PC-3 (cell line): ENCODE data around the gene SH3BP4. TPM values are rescaled to one million over a fixed set of nuclear protein-coding genes. Genes with fewer than 3 reads are reported as not detected.

Experiments used
- ATAC-seq: fragments of 200-7000 bp; cut with Tn5 transposase; 2 replicates; pipeline ENCODE4 v1.9.1; 2020; ENCODE audit warnings: mild to moderate bottlenecking, moderate library complexity
- BruUV-seq: library from RNA; stranded (reverse); fragments of 400-500 nt; replicated peaks from 2 replicates; lab custom pipeline; 2021; lab: Mats Ljungman, UMichigan
- CTCF ChIA-PET: fragments of 300-600 bp; sonication (Branson Sonifier 250); formaldehyde crosslinking; loops from one replicate; lab custom pipeline; 2022; ENCODE audit warnings: antibody characterized with exemption; lab: Charles Lee
- POLR2A ChIA-PET: fragments of 300-600 bp; sonication (Branson Sonifier 250); formaldehyde crosslinking; loops from one replicate; lab custom pipeline; 2022; ENCODE audit warnings: antibody characterized with exemption; ENCODE audit not compliant: unreplicated experiment; lab: Charles Lee
- DNase-seq: peaks from one replicate; pipeline ENCODE4 v3.0.0-alpha.2; 2015
- H2AFZ ChIP-seq: fragments of 300-600 bp; sonication (generic); 2 replicates; pipeline ENCODE4 v1.6.0; 2016; ENCODE audit warnings: antibody characterized with exemption, low read length
- H3F3A ChIP-seq: fragments of 300-600 bp; sonication (generic); one replicate; pipeline ENCODE4 v1.6.0; 2017; ENCODE audit warnings: antibody characterized with exemption, low read length, control low read depth, mild to moderate bottlenecking; ENCODE audit not compliant: unreplicated experiment
- H3K27ac ChIP-seq: fragments of 300-600 bp; sonication (generic); 2 replicates; pipeline ENCODE4 v1.5.1; 2016; ENCODE audit warnings: mild to moderate bottlenecking, low read length
- H3K27me3 ChIP-seq: fragments of 300-600 bp; sonication (generic); 2 replicates; pipeline ENCODE4 v1.6.1; 2016; ENCODE audit warnings: low read length, mixed read lengths
- H3K36me3 ChIP-seq: fragments of 300-600 bp; sonication (generic); 2 replicates; pipeline ENCODE4 v1.6.1; 2016; ENCODE audit warnings: low read depth, mixed run types, low read length, mixed read lengths
- H3K4me1 ChIP-seq: fragments of 300-600 bp; sonication (generic); 2 replicates; pipeline ENCODE4 v1.5.1; 2016; ENCODE audit warnings: low read length; ENCODE audit not compliant: insufficient read depth
- H3K4me2 ChIP-seq: fragments of 300-600 bp; sonication (generic); 2 replicates; pipeline ENCODE4 v1.6.0; 2016; ENCODE audit warnings: low read length
- H3K4me3 ChIP-seq: fragments of 300-600 bp; sonication (generic); 2 replicates; pipeline ENCODE4 v1.5.1; 2016; ENCODE audit warnings: mild to moderate bottlenecking, low read length, mixed read lengths
- H3K79me2 ChIP-seq: fragments of 300-600 bp; sonication (generic); 2 replicates; pipeline ENCODE4 v1.6.1; 2017; ENCODE audit warnings: low read length, mixed read lengths
- H3K9ac ChIP-seq: fragments of 300-600 bp; sonication (generic); 2 replicates; pipeline ENCODE4 v1.6.0; 2016; ENCODE audit warnings: mild to moderate bottlenecking, low read length
- H3K9me2 ChIP-seq: fragments of 300-600 bp; sonication (generic); replicated peaks from 2 replicates; pipeline ENCODE4 v1.6.1; 2016; ENCODE audit warnings: mixed run types, low read length, mixed read lengths
- H3K9me3 ChIP-seq: fragments of 300-600 bp; sonication (generic); 2 replicates; pipeline ENCODE4 v1.6.1; 2016; ENCODE audit warnings: low read length, mixed read lengths
- H4K20me1 ChIP-seq: fragments of 300-600 bp; sonication (generic); 2 replicates; pipeline ENCODE4 v1.6.1; 2016; ENCODE audit warnings: low read length, mixed read lengths
- CTCF ChIP-seq: fragments of 300-600 bp; sonication (generic); conservative IDR thresholded peaks from 2 replicates; pipeline ENCODE4 v1.5.1; 2017; ENCODE audit warnings: antibody characterized with exemption, low read depth, mild to moderate bottlenecking, low read length
- EZH2 ChIP-seq: fragments of 300-600 bp; sonication (generic); IDR thresholded peaks from one replicate; pipeline ENCODE4 v1.6.1; 2017; ENCODE audit warnings: antibody characterized with exemption, mild to moderate bottlenecking, low read length; ENCODE audit not compliant: unreplicated experiment
- EZH2phosphoT487 ChIP-seq: fragments of 300-600 bp; sonication (generic); IDR thresholded peaks from 2 replicates; pipeline ENCODE4 v1.6.1; 2018; ENCODE audit warnings: mild to moderate bottlenecking, antibody characterized with exemption, low read length, borderline replicate concordance
- intact Hi-C: fragments of 100-400 bp; cut with micrococcal nuclease; formaldehyde crosslinking; loops from 2 replicates; pipeline ENCODE4 v1.9.0; 2023
- total RNA-seq: library from RNA; depleted of rRNA; stranded (reverse); fragments of >200 nt; gene quantifications from 2 replicates; pipeline ENCODE4 v1.2.3, GENCODE V29; 2014

Gene SH3BP4
- total RNA-seq, 1 experiment from 2014 or later, result 35.2 TPM

- no peak overlapping the region for H3K9ac ChIP-seq
- TF ChIP-seq EZH2, result no peak
- TF ChIP-seq EZH2phosphoT487, result no peak
- TF ChIP-seq CTCF, result no peak
- no peak overlapping the region for H3K4me2 ChIP-seq
- DNase-seq (no peak), ATAC-seq (no peak)
- H3F3A ChIP-seq, result no peaks in the 10 kb centered on the region
- ChIA-PET POLR2A (no interaction called here), CTCF (no interaction called here)
- BruUV-seq, result no TSS peak
- H3K9me2 ChIP-seq, result no peaks in the 10 kb centered on the region
- H3K4me1 ChIP-seq, result peaks cover 29% of the 10 kb centered on the region
- H3K4me3 ChIP-seq, result no peak overlapping the region
- intact Hi-C loops, result no loop called here
- no peaks in the 10 kb centered on the region for H3K36me3 ChIP-seq
- H3K9me3 ChIP-seq, result no peaks in the 10 kb centered on the region
- no peak overlapping the region for H3K27ac ChIP-seq
- H2AFZ ChIP-seq, result no peak overlapping the region
- H3K79me2 ChIP-seq, result peaks cover 92% of the 10 kb centered on the region
- no peaks in the 10 kb centered on the region for H3K27me3 ChIP-seq
- no peaks in the 10 kb centered on the region; the same call in 1 of the 2 replicates for H4K20me1 ChIP-seq
Measured at GRCh38 chr2:235006986-235007385, 55.2 kb downstream of the SH3BP4 start.

- ChIA-PET POLR2A (no interaction called here), CTCF (no interaction called here)
- TF ChIP-seq CTCF (no peak), EZH2phosphoT487 (no peak), EZH2 (no peak)
- peaks cover 29% of the 10 kb centered on the region for H3K4me1 ChIP-seq
- no peak for DNase-seq
- peaks cover 94% of the 10 kb centered on the region for H3K79me2 ChIP-seq
- H3K36me3 ChIP-seq, result no peaks in the 10 kb centered on the region
- no peaks in the 10 kb centered on the region for H3K27me3 ChIP-seq
- H3F3A ChIP-seq, result no peaks in the 10 kb centered on the region
- H3K4me3 ChIP-seq, result no peak overlapping the region
- ATAC-seq, result no peak
- peak overlapping the region; percentile 64 for H3K27ac ChIP-seq
- intact Hi-C loops, result no loop called here
- no TSS peak for BruUV-seq
- H3K4me2 ChIP-seq, result peak overlapping the region; percentile 55
- H3K9me2 ChIP-seq, result no peaks in the 10 kb centered on the region
- H2AFZ ChIP-seq, result no peak overlapping the region
- H4K20me1 ChIP-seq, result no peaks in the 10 kb centered on the region; the same call in 1 of the 2 replicates
- no peak overlapping the region for H3K9ac ChIP-seq
- no peaks in the 10 kb centered on the region for H3K9me3 ChIP-seq
Measured at GRCh38 chr2:235007664-235008457, 56.0 kb downstream of the SH3BP4 start.

GRCh38 chr2:235008584-235009044, 56.8 kb downstream of the SH3BP4 start:
- ATAC-seq (peak; percentile 85), DNase-seq (peak; percentile 94)
- intact Hi-C loops, result no loop called here
- no peak for TF ChIP-seq EZH2phosphoT487
- TF ChIP-seq CTCF, result no peak
- TF ChIP-seq EZH2, result no peak
- Histone ChIP-seq H3K4me2 (peak overlapping the region; percentile 78), H3K9ac (no peak overlapping the region), H3K4me1 (peaks cover 29% of the 10 kb centered on the region), H2AFZ (no peak overlapping the region), H3K27ac (peak overlapping the region; percentile 74), H4K20me1 (no peaks in the 10 kb centered on the region; the same call in 1 of the 2 replicates), H3K9me2 (no peaks in the 10 kb centered on the region), H3K36me3 (no peaks in the 10 kb centered on the region), H3F3A (no peaks in the 10 kb centered on the region), H3K4me3 (peak overlapping the region; percentile 31; the same call in 1 of the 2 replicates), H3K79me2 (peaks cover 94% of the 10 kb centered on the region), H3K27me3 (no peaks in the 10 kb centered on the region), H3K9me3 (no peaks in the 10 kb centered on the region)
- ChIA-PET POLR2A (no interaction called here), CTCF (no interaction called here)
- BruUV-seq, result no TSS peak
